Liver (tissue), 9 donors: Measurements from ENCODE around the gene MAP1LC3B. TPM values are rescaled to one million over a fixed set of nuclear protein-coding genes. Genes with fewer than 3 reads are reported as not detected.

Experiments
- DNase-seq: peaks from one replicate; pipeline ENCODE4 v3.0.0-alpha.2; 2017; ENCODE audit warnings: low spot score
- H3K27ac ChIP-seq, 2 donors: one replicate each; pipeline ENCODE4 v1.7.0; 2013; ENCODE audit warnings: inconsistent platforms in 2 of 2, low read length in 2 of 2, control low read depth in 1 of 2, low read depth in 1 of 2, mild to moderate bottlenecking in 1 of 2
- H3K27me3 ChIP-seq, 4 donors: one replicate each; pipeline versions ENCODE4 v1.6.1 to v1.7.0; 2013; ENCODE audit warnings: low read length in 3 of 4, inconsistent platforms in 1 of 4, mild to moderate bottlenecking in 1 of 4, moderate library complexity in 1 of 4; ENCODE audit not compliant: control insufficient read depth in 4 of 4, insufficient read depth in 4 of 4
- H3K36me3 ChIP-seq, 4 donors: one replicate each; pipeline versions ENCODE4 v1.6.1 to v1.7.0; 2013; ENCODE audit warnings: low read length in 3 of 4, mild to moderate bottlenecking in 3 of 4, low read depth in 1 of 4, moderate library complexity in 1 of 4; ENCODE audit not compliant: control insufficient read depth in 4 of 4, insufficient read depth in 3 of 4
- H3K4me1 ChIP-seq, 4 donors: one replicate each; pipeline versions ENCODE4 v1.6.1 to v1.7.0; 2013; ENCODE audit warnings: low read length in 3 of 4, mild to moderate bottlenecking in 3 of 4, moderate library complexity in 1 of 4; ENCODE audit not compliant: control insufficient read depth in 4 of 4, insufficient read depth in 4 of 4
- H3K4me3 ChIP-seq, 3 donors: one replicate each; pipeline versions ENCODE4 v1.6.1 to v1.7.0; 2013; ENCODE audit warnings: low read length in 3 of 3, control low read depth in 1 of 3, low read depth in 1 of 3, mild to moderate bottlenecking in 1 of 3
- H3K9ac ChIP-seq, 2 donors: one replicate each; pipeline ENCODE4 v1.7.0; 2013; ENCODE audit warnings: low read length in 2 of 2, mild to moderate bottlenecking in 2 of 2, moderate library complexity in 2 of 2, control low read depth in 1 of 2, low read depth in 1 of 2
- H3K9me3 ChIP-seq, 4 donors: one replicate each; pipeline versions ENCODE4 v1.6.1 to v1.7.0; 2013; ENCODE audit warnings: low read length in 3 of 4; ENCODE audit not compliant: control insufficient read depth in 4 of 4
- FOXA2 ChIP-seq: IDR thresholded peaks from 2 replicates; pipeline ENCODE4 v1.6.1; 2016; ENCODE audit warnings: antibody characterized with exemption
- GABPA ChIP-seq, 2 donors: IDR thresholded peaks in 1 of 2; conservative IDR thresholded peaks in 1 of 2; 2 replicates each; pipeline ENCODE4 v1.6.1; 2016; ENCODE audit warnings: antibody characterized with exemption in 2 of 2, mild to moderate bottlenecking in 1 of 2, moderate library complexity in 1 of 2
- HNF4G ChIP-seq: IDR thresholded peaks from 2 replicates; pipeline ENCODE4 v1.6.1; 2016; ENCODE audit warnings: antibody characterized with exemption
- NR2F2 ChIP-seq: IDR thresholded peaks from 2 replicates; pipeline ENCODE4 v1.6.1; 2016; ENCODE audit warnings: antibody characterized with exemption
- TAF1 ChIP-seq: conservative IDR thresholded peaks from 2 replicates; pipeline ENCODE4 v1.6.1; 2016; ENCODE audit warnings: antibody characterized with exemption, mild to moderate bottlenecking
- WGBS: extraction: QIAGEN DNeasy Blood & Tissue Kit; methylation state at CpG from one replicate; pipeline ENCODE4 v1.1.7; 2013; 5-methylcytosine and 5-hydroxymethylcytosine counted together
- polyA plus RNA-seq, 2 donors: library from polyadenylated mRNA; stranded (reverse) in 1 of 2; unstranded in 1 of 2; fragments of 200-250 nt in 1 of 2; fragments of >200 nt in 1 of 2; fragmentation: Nextera tagmentation in 1 of 2; extraction: Ambion mirVana in 1 of 2; gene quantifications; one replicate each; pipeline versions ENCODE4 v1.2.1 to v1.2.3, GENCODE V29; 2013 to 2015
- total RNA-seq, 2 donors: library from RNA; depleted of rRNA; stranded (reverse); fragments of >200 nt; gene quantifications; one replicate each; pipeline ENCODE4 v1.2.3, GENCODE V29; 2014
- TF ChIP-seq, protein P1 (sequence below): IDR thresholded peaks from 2 replicates; pipeline ENCODE4 v1.6.1; 2016; ENCODE audit warnings: antibody characterized with exemption
- TF ChIP-seq, protein P2 (sequence below): fragments of 150-350 bp; IDR thresholded peaks from 2 replicates; pipeline ENCODE4 v1.5.1; 2017; ENCODE audit warnings: improper control_type of control experiment, low read depth, low read length; ENCODE audit not compliant: missing input control
- TF ChIP-seq, protein P3 (sequence below): IDR thresholded peaks from 2 replicates; pipeline ENCODE4 v1.6.1; 2016; ENCODE audit warnings: antibody characterized with exemption, mild to moderate bottlenecking
- TF ChIP-seq, protein P4 (sequence below): IDR thresholded peaks from 2 replicates; pipeline ENCODE4 v1.6.1; 2016; ENCODE audit warnings: antibody characterized with exemption
- donor health status: healthy.
- donor health status: healthy.
- donor health status: healthy.
- donor health status: healthy.
- donor health status: healthy.

MAP1LC3B gene
- total and polyA plus RNA-seq, 4 donors, result 10.3 to 36.3 (median 15.7) TPM

DNA sequence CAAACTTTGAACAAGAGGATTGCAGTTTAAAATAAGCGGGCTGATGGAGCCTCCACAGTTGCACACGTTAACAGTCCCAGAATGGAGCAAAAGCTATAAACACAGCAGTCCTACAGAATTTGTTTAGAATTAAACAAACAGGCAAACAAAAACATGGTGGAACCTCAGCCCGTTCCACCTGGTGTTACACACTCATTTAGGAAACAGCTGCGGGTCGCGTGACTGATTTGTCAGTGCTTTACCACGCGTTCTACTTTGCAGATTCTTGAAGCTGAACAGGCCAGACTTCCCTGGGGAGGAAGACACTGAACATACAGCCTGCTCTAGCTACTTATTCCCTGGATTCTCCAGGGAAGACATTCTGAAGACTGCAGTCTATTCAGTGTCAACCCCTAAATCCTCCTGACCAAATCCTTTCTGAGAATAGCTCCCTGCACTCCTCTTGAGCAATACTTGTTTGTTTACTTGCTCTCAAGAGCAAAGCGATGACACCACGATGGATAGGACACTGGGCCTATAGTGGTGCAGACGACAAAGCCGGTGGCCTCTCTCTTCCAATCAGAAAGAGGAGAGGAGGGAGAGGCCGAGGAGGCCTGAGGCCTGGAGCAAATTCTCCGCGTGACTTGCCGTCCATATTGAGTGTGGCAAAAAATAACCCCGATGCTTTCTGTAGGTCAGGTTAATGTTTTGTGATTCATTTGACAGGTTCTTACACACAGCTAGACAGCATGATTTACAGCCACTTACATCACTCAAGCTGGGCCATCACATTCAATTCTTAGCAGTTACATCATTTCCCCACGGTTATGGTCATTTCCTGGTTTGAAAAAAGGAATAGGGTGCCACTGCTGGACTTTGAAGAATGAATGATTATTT is 4.0 kb upstream of the MAP1LC3B start (continued):
- TF ChIP-seq, protein P1, sequence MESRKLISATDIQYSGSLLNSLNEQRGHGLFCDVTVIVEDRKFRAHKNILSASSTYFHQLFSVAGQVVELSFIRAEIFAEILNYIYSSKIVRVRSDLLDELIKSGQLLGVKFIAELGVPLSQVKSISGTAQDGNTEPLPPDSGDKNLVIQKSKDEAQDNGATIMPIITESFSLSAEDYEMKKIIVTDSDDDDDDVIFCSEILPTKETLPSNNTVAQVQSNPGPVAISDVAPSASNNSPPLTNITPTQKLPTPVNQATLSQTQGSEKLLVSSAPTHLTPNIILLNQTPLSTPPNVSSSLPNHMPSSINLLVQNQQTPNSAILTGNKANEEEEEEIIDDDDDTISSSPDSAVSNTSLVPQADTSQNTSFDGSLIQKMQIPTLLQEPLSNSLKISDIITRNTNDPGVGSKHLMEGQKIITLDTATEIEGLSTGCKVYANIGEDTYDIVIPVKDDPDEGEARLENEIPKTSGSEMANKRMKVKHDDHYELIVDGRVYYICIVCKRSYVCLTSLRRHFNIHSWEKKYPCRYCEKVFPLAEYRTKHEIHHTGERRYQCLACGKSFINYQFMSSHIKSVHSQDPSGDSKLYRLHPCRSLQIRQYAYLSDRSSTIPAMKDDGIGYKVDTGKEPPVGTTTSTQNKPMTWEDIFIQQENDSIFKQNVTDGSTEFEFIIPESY, result peak; percentile 11
- TF ChIP-seq HNF4G, result no peak
- TF ChIP-seq, protein P2, sequence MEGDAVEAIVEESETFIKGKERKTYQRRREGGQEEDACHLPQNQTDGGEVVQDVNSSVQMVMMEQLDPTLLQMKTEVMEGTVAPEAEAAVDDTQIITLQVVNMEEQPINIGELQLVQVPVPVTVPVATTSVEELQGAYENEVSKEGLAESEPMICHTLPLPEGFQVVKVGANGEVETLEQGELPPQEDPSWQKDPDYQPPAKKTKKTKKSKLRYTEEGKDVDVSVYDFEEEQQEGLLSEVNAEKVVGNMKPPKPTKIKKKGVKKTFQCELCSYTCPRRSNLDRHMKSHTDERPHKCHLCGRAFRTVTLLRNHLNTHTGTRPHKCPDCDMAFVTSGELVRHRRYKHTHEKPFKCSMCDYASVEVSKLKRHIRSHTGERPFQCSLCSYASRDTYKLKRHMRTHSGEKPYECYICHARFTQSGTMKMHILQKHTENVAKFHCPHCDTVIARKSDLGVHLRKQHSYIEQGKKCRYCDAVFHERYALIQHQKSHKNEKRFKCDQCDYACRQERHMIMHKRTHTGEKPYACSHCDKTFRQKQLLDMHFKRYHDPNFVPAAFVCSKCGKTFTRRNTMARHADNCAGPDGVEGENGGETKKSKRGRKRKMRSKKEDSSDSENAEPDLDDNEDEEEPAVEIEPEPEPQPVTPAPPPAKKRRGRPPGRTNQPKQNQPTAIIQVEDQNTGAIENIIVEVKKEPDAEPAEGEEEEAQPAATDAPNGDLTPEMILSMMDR, result no peak
- peak; percentile 95 for TF ChIP-seq FOXA2

DNA sequence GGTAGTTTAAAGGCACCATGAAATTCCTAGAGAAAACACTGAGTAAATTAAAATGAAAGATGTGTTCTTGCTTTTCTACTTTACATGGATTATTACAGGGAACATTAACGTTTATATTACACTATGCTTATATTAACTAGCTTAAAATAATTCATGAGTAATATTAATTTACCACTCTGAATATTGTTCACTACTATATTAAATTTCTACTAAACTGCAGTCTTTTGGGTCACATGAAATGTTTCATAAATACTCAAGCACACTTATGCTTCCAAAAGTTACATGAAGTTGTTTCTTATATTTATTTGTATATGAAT is 3.4 kb upstream of the MAP1LC3B start:
- peak overlapping the region; percentile 99 for H3K27ac ChIP-seq
- H3K4me1 ChIP-seq, result peaks cover 9 to 33% (median 19%) of the 10 kb centered on the region in 4 donors
- no peaks in the 10 kb centered on the region for H3K36me3 ChIP-seq
- no peak for DNase-seq
- 13% methylated on average over 1 of the region's 1 CpG for WGBS
- H3K27me3 ChIP-seq, result no peaks in the 10 kb centered on the region
- H3K9me3 ChIP-seq, result no peaks in the 10 kb centered on the region
- no peak overlapping the region for H3K4me3 ChIP-seq
- TF ChIP-seq GABPA (IDR thresholded peaks at IDR 0.05 in 1 of 2, conservative IDR thresholded peaks at IDR 0.05 in 1 of 2) (peak in 1 of 2 donors; percentile 18), TAF1 (no peak), NR2F2 (no peak)
- TF ChIP-seq, protein P3, sequence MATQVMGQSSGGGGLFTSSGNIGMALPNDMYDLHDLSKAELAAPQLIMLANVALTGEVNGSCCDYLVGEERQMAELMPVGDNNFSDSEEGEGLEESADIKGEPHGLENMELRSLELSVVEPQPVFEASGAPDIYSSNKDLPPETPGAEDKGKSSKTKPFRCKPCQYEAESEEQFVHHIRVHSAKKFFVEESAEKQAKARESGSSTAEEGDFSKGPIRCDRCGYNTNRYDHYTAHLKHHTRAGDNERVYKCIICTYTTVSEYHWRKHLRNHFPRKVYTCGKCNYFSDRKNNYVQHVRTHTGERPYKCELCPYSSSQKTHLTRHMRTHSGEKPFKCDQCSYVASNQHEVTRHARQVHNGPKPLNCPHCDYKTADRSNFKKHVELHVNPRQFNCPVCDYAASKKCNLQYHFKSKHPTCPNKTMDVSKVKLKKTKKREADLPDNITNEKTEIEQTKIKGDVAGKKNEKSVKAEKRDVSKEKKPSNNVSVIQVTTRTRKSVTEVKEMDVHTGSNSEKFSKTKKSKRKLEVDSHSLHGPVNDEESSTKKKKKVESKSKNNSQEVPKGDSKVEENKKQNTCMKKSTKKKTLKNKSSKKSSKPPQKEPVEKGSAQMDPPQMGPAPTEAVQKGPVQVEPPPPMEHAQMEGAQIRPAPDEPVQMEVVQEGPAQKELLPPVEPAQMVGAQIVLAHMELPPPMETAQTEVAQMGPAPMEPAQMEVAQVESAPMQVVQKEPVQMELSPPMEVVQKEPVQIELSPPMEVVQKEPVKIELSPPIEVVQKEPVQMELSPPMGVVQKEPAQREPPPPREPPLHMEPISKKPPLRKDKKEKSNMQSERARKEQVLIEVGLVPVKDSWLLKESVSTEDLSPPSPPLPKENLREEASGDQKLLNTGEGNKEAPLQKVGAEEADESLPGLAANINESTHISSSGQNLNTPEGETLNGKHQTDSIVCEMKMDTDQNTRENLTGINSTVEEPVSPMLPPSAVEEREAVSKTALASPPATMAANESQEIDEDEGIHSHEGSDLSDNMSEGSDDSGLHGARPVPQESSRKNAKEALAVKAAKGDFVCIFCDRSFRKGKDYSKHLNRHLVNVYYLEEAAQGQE, result no peak
- TF ChIP-seq, protein P4, sequence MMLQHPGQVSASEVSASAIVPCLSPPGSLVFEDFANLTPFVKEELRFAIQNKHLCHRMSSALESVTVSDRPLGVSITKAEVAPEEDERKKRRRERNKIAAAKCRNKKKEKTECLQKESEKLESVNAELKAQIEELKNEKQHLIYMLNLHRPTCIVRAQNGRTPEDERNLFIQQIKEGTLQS, result no peak
- TF ChIP-seq, protein P1, result no peak
- H3K9ac ChIP-seq, result peak overlapping the region in 1 of 2 donors; percentile 88
